Fibroblast of the aortic adventitia (primary cell): ENCODE measurements around the gene DGAT2. TPM values are rescaled to one million over a fixed set of nuclear protein-coding genes. Genes with fewer than 3 reads are reported as not detected.
A peak's percentile ranks its signal among the peaks of the same experiment; 100 is the strongest.

ENCODE experiments used
- DNase-seq: peaks from one replicate; pipeline ENCODE4 v3.0.0-alpha.2; 2010; ENCODE audit warnings: low read depth
- H3K4me3 ChIP-seq: 2 replicates; pipeline ENCODE4 v1.5.1; 2011; ENCODE audit warnings: low read depth, mild to moderate bottlenecking, control low read depth, low read length, moderate library complexity
- CTCF ChIP-seq: IDR thresholded peaks from 2 replicates; pipeline ENCODE4 v1.5.1; 2011; ENCODE audit warnings: mild to moderate bottlenecking, low read length, control low read depth, inconsistent platforms; ENCODE audit not compliant: insufficient read depth
- total RNA-seq: library from RNA; depleted of rRNA; stranded (reverse); fragments of >200 nt; gene quantifications from 2 replicates; pipeline ENCODE4 v1.2.3, GENCODE V29; 2012; ENCODE audit warnings: low replicate concordance

Gene DGAT2
- total RNA-seq, 1 donor = 13.4 TPM

- no peak overlapping the region for H3K4me3 ChIP-seq
- TF ChIP-seq CTCF = no peak
- no peak for DNase-seq
Measured at GRCh38 chr11:75800728-75801361, 32.3 kb downstream of the DGAT2 start.

- no peak overlapping the region for H3K4me3 ChIP-seq
- DNase-seq = no peak
- no peak for TF ChIP-seq CTCF
Measured at GRCh38 chr11:75801362-75802020, 32.9 kb downstream of the DGAT2 start.

- TF ChIP-seq CTCF = no peak
- no peak for DNase-seq
- H3K4me3 ChIP-seq = no peak overlapping the region
Measured at GRCh38 chr11:75802021-75802912, 33.7 kb downstream of the DGAT2 start.

GRCh38 chr11:75802913-75803820 is 34.6 kb downstream of the DGAT2 start:
- H3K4me3 ChIP-seq = no peak overlapping the region
- peak; percentile 89 for TF ChIP-seq CTCF
- DNase-seq = peak; percentile 80

- TF ChIP-seq CTCF = no peak
- H3K4me3 ChIP-seq = no peak overlapping the region
- no peak for DNase-seq
Measured at GRCh38 chr11:75809111-75809510, 40.5 kb downstream of the DGAT2 start.

GRCh38 chr11:75809991-75810390 is 41.4 kb downstream of the DGAT2 start:
- no peak for DNase-seq
- H3K4me3 ChIP-seq = no peak overlapping the region
- TF ChIP-seq CTCF = no peak
